WTC11 (cell line): ENCODE measurements around the gene DNAAF5. TPM values are rescaled to one million over a fixed set of nuclear protein-coding genes. Genes with fewer than 3 reads are reported as not detected.

Source experiments
- ATAC-seq: fragments of 200-7000 bp; cut with Tn5 transposase; 2 replicates; pipeline ENCODE4 v1.10.0; 2021; ENCODE audit warnings: mild to moderate bottlenecking, moderate library complexity
- CTCF ChIA-PET: fragments of 300-600 bp; sonication (Branson Sonifier 250); formaldehyde crosslinking; loops from one replicate; lab custom pipeline; 2021; ENCODE audit warnings: antibody characterized with exemption; lab: Charles Lee
- POLR2A ChIA-PET: fragments of 350-600 bp; sonication (Branson Sonifier 250); formaldehyde crosslinking; loops from one replicate; lab custom pipeline; 2021; ENCODE audit warnings: antibody characterized with exemption; lab: Charles Lee
- DNase-seq: peaks from one replicate; pipeline ENCODE4 v3.0.0; 2021; ENCODE audit warnings: low spot score
- H3K27ac Mint-ChIP-seq: 2 replicates; pipeline ENCODE4 v1.8.0; 2021; ENCODE audit warnings: mixed read lengths
- H3K27me3 Mint-ChIP-seq: 2 replicates; pipeline ENCODE4 v1.8.0; 2021; ENCODE audit warnings: low read depth, mild to moderate bottlenecking, moderate library complexity, mixed read lengths
- H3K36me3 Mint-ChIP-seq: 2 replicates; pipeline ENCODE4 v1.8.0; 2021; ENCODE audit warnings: mixed read lengths
- H3K4me1 Mint-ChIP-seq: 2 replicates; pipeline ENCODE4 v1.8.0; 2022; ENCODE audit warnings: mixed read lengths
- H3K4me3 Mint-ChIP-seq: 2 replicates; pipeline ENCODE4 v1.8.0; 2021; ENCODE audit warnings: mild to moderate bottlenecking, moderate library complexity, mixed read lengths
- H3K9me3 Mint-ChIP-seq: 2 replicates; pipeline ENCODE4 v1.8.0; 2021; ENCODE audit warnings: mixed read lengths
- GTF2I ChIP-seq: fragments of 250-450 bp; sonication (Bioruptor Pico); conservative IDR thresholded peaks from 2 replicates; pipeline ENCODE4 v1.4.0; 2021; ENCODE audit warnings: mild to moderate bottlenecking
- JUN ChIP-seq: sonication (generic); formaldehyde crosslinking; IDR thresholded peaks from 2 replicates; pipeline ENCODE4 v1.8.0; 2023; ENCODE audit warnings: mild to moderate bottlenecking, missing genetic modification reagents
- NR1H2 ChIP-seq: sonication (generic); formaldehyde crosslinking; IDR thresholded peaks from 2 replicates; pipeline ENCODE4 v1.9.0; 2021; ENCODE audit warnings: mild to moderate bottlenecking, moderate library complexity, missing genetic modification reagents
- OVOL2 ChIP-seq: fragments of 250-450 bp; sonication (Bioruptor Pico); IDR thresholded peaks from 2 replicates; pipeline ENCODE4 v1.9.0; 2021; ENCODE audit warnings: mild to moderate bottlenecking, borderline replicate concordance
- SMAD4 ChIP-seq: sonication (generic); formaldehyde crosslinking; IDR thresholded peaks from 2 replicates; pipeline ENCODE4 v1.8.0; 2022; ENCODE audit warnings: mild to moderate bottlenecking, missing genetic modification reagents
- SOX15 ChIP-seq: fragments of 250-450 bp; sonication (Bioruptor Pico); IDR thresholded peaks from 2 replicates; pipeline ENCODE4 v1.9.0; 2021; ENCODE audit warnings: mild to moderate bottlenecking
- SP1 ChIP-seq: sonication (generic); formaldehyde crosslinking; conservative IDR thresholded peaks from 2 replicates; pipeline ENCODE4 v1.8.1; 2022; ENCODE audit warnings: missing genetic modification reagents
- TEAD1 ChIP-seq: sonication (generic); formaldehyde crosslinking; IDR thresholded peaks from 2 replicates; pipeline ENCODE4 v1.8.0; 2022; ENCODE audit warnings: mild to moderate bottlenecking, missing genetic modification reagents
- TEAD4 ChIP-seq: sonication (generic); formaldehyde crosslinking; IDR thresholded peaks from 2 replicates; pipeline ENCODE4 v1.8.0; 2022; ENCODE audit warnings: mild to moderate bottlenecking, missing genetic modification reagents
- ZBTB21 ChIP-seq: sonication (generic); formaldehyde crosslinking; IDR thresholded peaks from 2 replicates; pipeline ENCODE4 v1.8.1; 2023; ENCODE audit warnings: mild to moderate bottlenecking, missing genetic modification reagents, borderline replicate concordance
- ZNF423 ChIP-seq: fragments of 250-450 bp; sonication (Bioruptor Pico); IDR thresholded peaks from 2 replicates; pipeline ENCODE4 v2.1.2; 2022; ENCODE audit warnings: mild to moderate bottlenecking, moderate library complexity
- total RNA-seq: library from RNA; stranded (reverse); gene quantifications from 3 replicates; pipeline ENCODE4 v1.2.3, GENCODE V29; 2021
- TF ChIP-seq, protein P1 (sequence below): fragments of 250-450 bp; sonication (Bioruptor Pico); IDR thresholded peaks from 2 replicates; pipeline ENCODE4 v1.9.0; 2021; ENCODE audit warnings: mild to moderate bottlenecking, borderline replicate concordance
- TF ChIP-seq, protein P2 (sequence below): sonication (generic); formaldehyde crosslinking; IDR thresholded peaks from 2 replicates; pipeline ENCODE4 v1.8.1; 2023; ENCODE audit warnings: mild to moderate bottlenecking, missing genetic modification reagents
- TF ChIP-seq, protein P3 (sequence below): sonication (generic); formaldehyde crosslinking; IDR thresholded peaks from 2 replicates; pipeline ENCODE4 v1.8.1; 2022; ENCODE audit warnings: missing genetic modification reagents, borderline replicate concordance
- TF ChIP-seq, protein P4 (sequence below): sonication (generic); formaldehyde crosslinking; IDR thresholded peaks from 2 replicates; pipeline ENCODE4 v1.8.1; 2023; ENCODE audit warnings: mild to moderate bottlenecking, missing genetic modification reagents, moderate library complexity
- TF ChIP-seq, protein P5 (sequence below): fragments of 250-450 bp; sonication (Bioruptor Pico); conservative IDR thresholded peaks from 2 replicates; pipeline ENCODE4 v1.9.0; 2021; ENCODE audit warnings: mild to moderate bottlenecking
- TF ChIP-seq, protein P6 (sequence below): sonication (generic); formaldehyde crosslinking; IDR thresholded peaks from 2 replicates; pipeline ENCODE4 v1.8.1; 2023; ENCODE audit warnings: mild to moderate bottlenecking, missing genetic modification reagents, moderate library complexity

DNAAF5 gene
- total RNA-seq, 1 experiment from 2014 or later: 62.2 TPM

DNA sequence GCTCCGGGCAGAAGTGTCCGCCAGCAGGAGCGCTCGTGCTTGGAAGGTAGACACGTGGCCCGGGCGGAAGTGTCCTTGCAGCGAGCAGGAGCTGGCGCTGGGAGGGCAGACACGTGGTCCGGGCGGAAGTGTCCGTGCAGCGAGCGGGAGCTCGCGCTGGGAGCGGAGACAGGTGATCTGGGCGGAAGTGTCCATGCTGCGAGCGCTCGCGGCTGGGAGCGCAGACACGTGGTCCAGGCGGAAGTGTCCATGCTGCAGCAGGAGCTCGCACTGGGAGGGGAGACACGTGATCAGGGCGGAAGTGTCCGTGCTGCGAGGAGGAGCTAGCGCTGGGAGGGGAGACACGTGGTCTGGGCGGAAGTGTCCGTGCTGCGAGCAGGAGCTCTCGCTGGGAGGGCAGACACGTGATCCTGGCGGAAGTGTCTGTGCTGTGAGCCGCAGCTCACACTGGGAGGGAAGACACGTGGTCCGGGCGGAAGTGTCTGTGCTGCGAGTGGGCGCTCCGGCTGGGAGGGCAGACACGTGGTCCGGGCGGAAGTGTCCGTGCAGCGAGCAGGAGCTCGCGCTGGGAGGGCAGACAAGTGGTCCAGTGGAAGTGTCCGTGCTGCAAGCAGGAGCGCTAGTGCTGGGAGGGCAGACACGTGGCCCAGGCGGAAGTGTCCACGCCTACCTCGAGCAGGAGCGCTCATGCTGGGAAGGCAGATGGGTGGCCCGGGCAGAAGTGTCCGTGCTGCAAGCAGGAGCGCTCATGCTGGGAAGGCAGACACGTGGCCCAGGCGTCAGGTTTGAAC lies 41.6 kb downstream of the DNAAF5 start (continued):
- TF ChIP-seq SOX15 (CRISPR knock-in tag): no peak

DNA sequence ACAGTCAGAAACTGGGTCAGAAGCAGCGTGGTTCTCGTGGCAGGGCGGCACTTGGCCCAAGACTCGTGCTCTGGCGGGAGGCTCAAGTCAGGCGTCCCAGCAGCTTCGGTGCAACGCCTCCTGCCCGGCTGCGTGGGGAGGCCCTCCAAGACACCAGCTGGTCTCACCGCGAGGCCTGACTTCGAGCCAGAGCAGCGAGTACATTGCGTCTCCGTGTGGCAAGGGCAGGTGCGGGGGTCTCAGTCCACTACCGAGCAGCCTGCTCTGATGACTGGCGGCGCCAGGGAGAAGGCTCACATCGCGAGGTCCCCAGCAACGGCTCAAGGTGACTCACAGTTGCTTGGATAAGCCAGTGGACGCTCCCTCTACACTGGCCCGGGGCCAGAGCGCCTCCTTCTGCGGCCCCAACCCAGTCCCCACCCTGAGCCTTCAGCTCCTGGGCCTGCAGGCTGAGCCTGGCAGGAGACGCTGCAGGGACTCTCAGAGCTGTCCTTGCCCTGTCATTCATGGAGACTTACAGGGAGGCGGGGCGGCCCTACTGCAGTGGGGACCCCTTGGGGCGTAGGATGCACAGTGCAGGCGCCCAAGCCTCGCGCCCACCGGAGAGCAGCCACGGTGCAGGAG lies 42.5 kb downstream of the DNAAF5 start:
- Mint-ChIP-seq H3K27me3 (no peaks in the 10 kb centered on the region), H3K36me3 (peaks cover 24% of the 10 kb centered on the region), H3K4me3 (no peak overlapping the region), H3K4me1 (no peaks in the 10 kb centered on the region), H3K27ac (0 out of 2 replicates have a peak overlapping the region, but pooled peaks have one; percentile 19), H3K9me3 (no peaks in the 10 kb centered on the region)
- TF ChIP-seq NR1H2 (CRISPR knock-in tag): no peak
- TF ChIP-seq GTF2I: no peak
- TF ChIP-seq TEAD4 (CRISPR knock-in tag): no peak
- no peak for TF ChIP-seq ZBTB21
- no peak for TF ChIP-seq ZNF423
- no peak for TF ChIP-seq TEAD1
- TF ChIP-seq JUN (CRISPR knock-in tag): no peak
- no peak for TF ChIP-seq OVOL2
- TF ChIP-seq, protein P1, sequence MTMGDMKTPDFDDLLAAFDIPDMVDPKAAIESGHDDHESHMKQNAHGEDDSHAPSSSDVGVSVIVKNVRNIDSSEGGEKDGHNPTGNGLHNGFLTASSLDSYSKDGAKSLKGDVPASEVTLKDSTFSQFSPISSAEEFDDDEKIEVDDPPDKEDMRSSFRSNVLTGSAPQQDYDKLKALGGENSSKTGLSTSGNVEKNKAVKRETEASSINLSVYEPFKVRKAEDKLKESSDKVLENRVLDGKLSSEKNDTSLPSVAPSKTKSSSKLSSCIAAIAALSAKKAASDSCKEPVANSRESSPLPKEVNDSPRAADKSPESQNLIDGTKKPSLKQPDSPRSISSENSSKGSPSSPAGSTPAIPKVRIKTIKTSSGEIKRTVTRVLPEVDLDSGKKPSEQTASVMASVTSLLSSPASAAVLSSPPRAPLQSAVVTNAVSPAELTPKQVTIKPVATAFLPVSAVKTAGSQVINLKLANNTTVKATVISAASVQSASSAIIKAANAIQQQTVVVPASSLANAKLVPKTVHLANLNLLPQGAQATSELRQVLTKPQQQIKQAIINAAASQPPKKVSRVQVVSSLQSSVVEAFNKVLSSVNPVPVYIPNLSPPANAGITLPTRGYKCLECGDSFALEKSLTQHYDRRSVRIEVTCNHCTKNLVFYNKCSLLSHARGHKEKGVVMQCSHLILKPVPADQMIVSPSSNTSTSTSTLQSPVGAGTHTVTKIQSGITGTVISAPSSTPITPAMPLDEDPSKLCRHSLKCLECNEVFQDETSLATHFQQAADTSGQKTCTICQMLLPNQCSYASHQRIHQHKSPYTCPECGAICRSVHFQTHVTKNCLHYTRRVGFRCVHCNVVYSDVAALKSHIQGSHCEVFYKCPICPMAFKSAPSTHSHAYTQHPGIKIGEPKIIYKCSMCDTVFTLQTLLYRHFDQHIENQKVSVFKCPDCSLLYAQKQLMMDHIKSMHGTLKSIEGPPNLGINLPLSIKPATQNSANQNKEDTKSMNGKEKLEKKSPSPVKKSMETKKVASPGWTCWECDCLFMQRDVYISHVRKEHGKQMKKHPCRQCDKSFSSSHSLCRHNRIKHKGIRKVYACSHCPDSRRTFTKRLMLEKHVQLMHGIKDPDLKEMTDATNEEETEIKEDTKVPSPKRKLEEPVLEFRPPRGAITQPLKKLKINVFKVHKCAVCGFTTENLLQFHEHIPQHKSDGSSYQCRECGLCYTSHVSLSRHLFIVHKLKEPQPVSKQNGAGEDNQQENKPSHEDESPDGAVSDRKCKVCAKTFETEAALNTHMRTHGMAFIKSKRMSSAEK: no peak
- TF ChIP-seq, protein P2, sequence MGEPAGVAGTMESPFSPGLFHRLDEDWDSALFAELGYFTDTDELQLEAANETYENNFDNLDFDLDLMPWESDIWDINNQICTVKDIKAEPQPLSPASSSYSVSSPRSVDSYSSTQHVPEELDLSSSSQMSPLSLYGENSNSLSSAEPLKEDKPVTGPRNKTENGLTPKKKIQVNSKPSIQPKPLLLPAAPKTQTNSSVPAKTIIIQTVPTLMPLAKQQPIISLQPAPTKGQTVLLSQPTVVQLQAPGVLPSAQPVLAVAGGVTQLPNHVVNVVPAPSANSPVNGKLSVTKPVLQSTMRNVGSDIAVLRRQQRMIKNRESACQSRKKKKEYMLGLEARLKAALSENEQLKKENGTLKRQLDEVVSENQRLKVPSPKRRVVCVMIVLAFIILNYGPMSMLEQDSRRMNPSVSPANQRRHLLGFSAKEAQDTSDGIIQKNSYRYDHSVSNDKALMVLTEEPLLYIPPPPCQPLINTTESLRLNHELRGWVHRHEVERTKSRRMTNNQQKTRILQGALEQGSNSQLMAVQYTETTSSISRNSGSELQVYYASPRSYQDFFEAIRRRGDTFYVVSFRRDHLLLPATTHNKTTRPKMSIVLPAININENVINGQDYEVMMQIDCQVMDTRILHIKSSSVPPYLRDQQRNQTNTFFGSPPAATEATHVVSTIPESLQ (CRISPR knock-in tag): no peak
- TF ChIP-seq SP1 (CRISPR knock-in tag): no peak
- TF ChIP-seq, protein P3, sequence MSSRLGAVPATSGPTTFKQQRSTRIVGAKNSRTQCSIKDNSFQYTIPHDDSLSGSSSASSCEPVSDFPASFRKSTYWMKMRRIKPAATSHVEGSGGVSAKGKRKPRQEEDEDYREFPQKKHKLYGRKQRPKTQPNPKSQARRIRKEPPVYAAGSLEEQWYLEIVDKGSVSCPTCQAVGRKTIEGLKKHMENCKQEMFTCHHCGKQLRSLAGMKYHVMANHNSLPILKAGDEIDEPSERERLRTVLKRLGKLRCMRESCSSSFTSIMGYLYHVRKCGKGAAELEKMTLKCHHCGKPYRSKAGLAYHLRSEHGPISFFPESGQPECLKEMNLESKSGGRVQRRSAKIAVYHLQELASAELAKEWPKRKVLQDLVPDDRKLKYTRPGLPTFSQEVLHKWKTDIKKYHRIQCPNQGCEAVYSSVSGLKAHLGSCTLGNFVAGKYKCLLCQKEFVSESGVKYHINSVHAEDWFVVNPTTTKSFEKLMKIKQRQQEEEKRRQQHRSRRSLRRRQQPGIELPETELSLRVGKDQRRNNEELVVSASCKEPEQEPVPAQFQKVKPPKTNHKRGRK: no peak
- TF ChIP-seq, protein P4, sequence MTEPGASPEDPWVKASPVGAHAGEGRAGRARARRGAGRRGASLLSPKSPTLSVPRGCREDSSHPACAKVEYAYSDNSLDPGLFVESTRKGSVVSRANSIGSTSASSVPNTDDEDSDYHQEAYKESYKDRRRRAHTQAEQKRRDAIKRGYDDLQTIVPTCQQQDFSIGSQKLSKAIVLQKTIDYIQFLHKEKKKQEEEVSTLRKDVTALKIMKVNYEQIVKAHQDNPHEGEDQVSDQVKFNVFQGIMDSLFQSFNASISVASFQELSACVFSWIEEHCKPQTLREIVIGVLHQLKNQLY (CRISPR knock-in tag): no peak
- TF ChIP-seq, protein P5, sequence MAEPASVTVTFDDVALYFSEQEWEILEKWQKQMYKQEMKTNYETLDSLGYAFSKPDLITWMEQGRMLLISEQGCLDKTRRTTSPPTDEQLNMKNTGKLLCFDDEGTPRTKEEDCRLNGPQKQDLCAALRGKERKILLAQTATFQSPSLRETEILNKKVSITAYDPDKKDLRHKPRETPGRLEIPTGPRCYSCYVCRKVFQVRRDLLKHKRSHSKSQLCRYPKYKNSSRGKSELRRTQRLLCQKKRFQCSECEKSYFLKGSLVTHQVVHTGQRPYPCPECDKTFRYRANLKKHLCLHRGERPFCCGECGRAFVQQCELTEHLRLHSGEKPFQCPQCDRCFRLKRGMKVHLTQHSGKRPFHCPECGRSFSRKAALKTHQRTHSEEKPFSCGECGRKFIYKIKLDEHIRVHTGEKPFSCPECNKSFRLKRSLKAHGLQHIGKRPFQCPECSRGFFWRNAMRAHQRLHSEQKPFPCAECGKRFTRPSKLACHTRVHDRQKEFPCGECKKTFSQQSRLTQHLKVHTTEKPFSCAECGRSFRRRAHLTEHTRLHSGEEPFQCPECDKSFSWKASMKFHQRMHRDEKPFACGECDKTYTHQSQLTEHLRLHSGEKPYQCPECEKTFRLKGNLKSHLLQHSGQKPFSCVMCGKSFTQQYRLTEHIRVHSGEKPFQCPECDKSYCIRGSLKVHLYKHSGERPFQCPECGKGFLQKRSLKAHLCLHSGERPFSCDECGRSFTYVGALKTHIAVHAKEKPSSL (CRISPR knock-in tag): no peak
- no peak for TF ChIP-seq SOX15 (CRISPR knock-in tag)
- TF ChIP-seq, protein P6, sequence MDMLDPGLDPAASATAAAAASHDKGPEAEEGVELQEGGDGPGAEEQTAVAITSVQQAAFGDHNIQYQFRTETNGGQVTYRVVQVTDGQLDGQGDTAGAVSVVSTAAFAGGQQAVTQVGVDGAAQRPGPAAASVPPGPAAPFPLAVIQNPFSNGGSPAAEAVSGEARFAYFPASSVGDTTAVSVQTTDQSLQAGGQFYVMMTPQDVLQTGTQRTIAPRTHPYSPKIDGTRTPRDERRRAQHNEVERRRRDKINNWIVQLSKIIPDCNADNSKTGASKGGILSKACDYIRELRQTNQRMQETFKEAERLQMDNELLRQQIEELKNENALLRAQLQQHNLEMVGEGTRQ: no peak
- no peak for TF ChIP-seq SMAD4 (CRISPR knock-in tag)
- POLR2A ChIA-PET: interaction anchor here (0.5 kb wide), 1 partner anchor 231 kb away, joined by 3 read pairs; no protein-coding TSS in a partner anchor
- peak; percentile 64 for DNase-seq
- peak; percentile 76 for ATAC-seq
- CTCF ChIA-PET: interaction anchor here (0.6 to 1.1 kb wide), 7 partner anchors 17 to 566 kb away, joined by 3 to 8 read pairs (median 3); no protein-coding TSS in a partner anchor
